Ramos (cell line): Measurements from ENCODE around the gene MRPL14.
"Not testable (repeated sequence)": the region's sequence is repeated elsewhere in the genome, so short reads cannot be mapped to it uniquely, and the experiment has no call there.

Experiments
- in situ Hi-C: fragments of 300-500 bp; cut with MboI; formaldehyde crosslinking; loops from one replicate; pipeline ENCODE4 v1.14.3; 2022; ENCODE audit warnings: low sequenced_read_pairs; ENCODE audit not compliant: unreplicated experiment

The MRPL14 gene

DNA sequence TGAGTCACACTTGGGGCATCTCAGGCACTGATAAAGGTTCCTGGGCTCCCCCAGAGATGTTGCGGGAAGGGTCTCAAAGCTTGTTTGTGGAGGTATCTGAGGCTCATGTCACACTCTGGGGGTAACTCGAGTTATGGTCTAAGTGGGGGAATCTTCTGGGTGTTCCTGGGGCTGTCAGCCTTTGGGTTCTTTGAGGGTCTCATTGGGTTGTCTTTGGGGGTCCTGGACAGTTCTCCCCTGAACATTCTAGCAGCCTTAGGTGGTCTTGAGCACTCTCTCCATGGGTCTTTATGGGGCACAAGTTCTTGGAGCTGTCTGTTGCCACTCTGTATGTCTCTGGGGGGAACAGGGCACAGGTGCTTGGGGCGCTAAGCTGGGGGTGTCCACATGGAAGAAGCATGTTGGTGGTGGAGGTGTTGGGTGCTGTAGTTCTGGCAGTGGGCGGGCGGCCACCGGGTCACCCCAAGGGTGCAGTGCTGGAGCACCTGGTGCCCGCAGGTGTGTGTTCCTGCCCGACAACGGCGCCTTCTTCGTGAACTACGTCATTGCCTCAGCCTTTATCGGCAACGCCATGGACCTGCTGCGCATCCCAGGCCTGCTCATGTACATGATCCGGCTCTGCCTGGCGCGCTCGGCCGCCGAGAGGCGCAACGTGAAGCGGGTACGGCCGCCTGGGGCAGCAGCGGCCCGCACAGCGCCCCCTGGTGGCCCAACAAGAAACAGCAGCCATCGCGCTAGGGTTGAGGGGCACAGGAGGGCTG, 24.3 kb upstream of the MRPL14 start:
- in situ Hi-C loops: loop anchor here (5.0 to 25.0 kb wide), 2 partner anchors 64 to 186 kb away; partner anchors contain the start of gene SPATS1

DNA sequence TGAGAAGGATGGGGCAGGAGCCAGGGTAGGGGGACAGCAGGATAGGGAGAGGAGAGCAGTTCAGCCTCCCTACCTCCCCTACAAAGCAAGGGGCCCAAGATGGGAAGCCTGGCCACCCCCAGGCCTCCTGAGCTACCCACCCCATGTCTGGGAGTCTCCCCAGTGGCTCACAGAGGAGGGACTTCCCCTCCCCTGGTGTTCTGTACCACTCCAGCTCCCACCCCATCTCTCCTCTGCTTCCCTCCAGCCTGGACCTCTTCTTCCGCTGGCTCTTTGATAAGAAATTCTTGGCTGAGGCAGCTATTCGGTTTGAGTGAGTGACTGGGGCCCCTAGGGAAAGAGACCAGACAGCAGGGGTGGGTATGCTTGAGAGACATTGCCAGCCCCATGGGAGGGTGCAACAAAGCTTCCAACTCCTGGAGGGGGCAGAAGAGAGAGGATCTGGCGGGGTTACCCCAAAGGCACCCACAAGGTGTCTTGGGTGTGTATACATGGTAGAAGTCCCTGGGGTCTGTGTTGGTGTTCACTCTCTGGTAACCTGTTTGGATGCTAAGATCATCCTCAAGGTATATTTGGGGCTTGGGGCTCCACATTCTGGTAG, 23.2 kb upstream of the MRPL14 start:
- in situ Hi-C loops: loop anchor here (5.0 to 25.0 kb wide), 2 partner anchors 63 to 187 kb away; partner anchors contain the start of gene SPATS1

DNA sequence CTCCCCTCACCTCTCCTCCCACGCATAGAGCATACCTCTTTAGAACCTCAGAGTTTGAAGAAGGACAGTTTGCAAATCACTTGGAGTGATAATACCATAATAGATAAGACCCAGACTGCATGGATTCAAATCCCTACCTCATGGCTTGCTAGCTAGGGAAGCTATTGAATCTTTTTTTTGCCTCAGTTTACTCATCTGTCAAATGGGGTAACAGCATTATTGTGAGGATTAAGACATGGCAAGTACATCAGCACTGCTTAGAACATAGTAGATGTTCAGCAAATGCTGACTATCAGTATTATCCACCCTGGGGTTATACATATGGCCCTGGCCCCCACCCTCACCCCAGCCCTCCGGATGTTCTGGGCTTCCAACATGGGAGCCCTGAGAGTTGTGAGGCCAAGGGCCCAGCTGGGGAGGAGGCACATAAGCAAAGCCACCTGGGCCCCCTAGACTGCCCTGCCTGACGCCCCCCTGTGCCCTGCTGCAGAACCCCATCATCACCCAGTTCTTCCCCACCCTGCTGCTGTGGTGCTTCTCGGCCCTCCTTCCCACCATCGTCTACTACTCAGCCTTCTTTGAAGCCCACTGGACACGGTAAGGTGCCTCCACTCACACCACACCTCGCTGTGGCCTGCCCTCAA, 22.2 kb upstream of the MRPL14 start:
- in situ Hi-C loops: loop anchor here (5.0 to 25.0 kb wide), 2 partner anchors 62 to 188 kb away; partner anchors contain the start of gene SPATS1

DNA sequence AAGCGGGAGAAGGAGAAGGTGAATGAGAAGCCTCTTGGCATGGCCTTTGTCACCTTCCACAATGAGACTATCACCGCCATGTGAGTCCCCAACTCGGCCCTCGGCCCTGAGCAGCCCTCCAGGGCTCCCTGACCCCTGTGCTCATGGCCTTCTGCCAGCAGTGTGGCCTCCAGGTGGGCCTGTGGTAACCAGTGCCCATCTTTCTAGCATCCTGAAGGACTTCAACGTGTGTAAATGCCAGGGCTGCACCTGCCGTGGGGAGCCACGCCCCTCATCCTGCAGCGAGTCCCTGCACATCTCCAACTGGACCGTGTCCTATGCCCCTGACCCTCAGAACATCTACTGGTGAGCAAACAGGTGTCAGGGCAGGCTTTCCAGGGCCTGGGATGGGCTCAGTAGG, 21.1 kb upstream of the MRPL14 start:
- in situ Hi-C loops: no loop called here

DNA sequence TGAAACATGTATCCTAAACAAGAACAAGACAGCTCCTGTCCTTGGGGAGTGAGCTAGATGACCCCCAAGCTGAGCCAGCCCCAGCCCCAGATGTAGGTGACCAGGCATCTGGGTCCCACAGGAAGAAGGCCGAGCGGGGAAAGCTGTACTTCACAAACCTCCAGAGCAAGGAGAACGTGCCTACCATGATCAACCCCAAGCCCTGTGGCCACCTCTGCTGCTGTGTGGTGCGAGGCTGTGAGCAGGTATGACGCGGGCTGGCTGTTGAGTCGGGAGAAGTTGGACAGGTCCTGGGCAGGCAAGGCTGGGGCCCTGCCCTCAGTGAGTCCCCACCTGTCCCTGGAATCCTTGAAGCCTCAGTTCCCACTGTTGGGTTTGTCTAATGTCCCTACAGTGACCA, 20.0 kb upstream of the MRPL14 start:
- in situ Hi-C loops: no loop called here

DNA sequence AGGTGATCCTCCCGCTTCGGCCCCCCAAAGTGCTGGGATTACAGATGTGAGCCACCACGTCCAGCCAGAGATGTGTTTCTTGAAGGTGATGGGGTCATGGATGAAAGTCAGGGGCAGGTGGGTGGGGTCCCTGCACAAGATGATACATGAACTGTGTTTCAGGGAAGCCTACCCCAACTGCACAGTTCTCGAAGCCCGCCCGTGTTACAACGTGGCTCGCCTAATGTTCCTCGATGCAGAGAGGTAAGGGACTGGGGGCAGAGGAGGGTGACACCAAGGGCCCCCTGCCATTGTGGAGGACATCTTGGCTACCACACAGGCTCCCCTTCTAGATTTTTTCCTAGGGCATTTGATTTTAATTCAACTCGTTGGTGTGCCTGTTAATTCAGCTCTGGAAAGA, 19.4 kb upstream of the MRPL14 start:
- in situ Hi-C loops: no loop called here

DNA sequence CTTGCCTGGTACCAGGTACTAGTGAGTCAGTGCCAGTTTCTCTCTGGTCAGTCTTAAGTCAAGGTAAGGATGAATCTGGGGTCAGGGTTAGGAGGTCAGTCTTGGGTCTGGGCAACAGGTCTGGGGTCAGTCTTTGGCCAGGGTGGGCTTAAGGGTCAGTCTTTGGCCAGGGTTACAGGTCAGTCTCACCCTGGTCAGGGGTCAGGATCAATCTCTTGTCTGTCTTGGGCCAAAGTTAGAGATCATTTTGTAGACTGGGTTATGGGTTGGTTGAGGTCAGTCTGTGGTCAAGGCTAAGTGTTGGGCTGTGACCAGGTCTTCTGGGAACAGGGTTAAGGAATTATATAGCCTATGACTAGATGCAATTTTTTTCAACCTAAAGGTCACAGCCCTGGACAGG, 18.6 kb upstream of the MRPL14 start:
- in situ Hi-C loops: no loop called here

DNA sequence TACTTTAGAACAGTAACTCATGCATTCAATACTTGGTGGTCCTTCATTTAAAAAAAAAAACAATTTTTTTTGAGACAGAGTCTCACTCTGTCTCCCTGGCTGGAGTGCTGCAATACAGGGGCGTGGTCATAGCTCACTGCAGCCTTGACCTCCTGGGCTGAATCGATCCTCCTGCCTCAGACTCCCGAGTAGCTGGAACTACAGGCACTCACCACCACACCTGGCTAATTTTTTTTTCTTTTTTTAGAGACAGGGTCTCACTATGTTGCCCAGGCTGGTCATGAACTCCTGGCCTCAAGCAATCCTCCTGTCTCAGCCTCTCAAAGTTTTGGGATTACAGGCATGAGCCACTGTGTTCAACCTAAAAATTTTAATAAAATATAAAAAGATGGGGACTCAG, 17.3 kb upstream of the MRPL14 start:
- in situ Hi-C loops: not testable (repeated sequence)

DNA sequence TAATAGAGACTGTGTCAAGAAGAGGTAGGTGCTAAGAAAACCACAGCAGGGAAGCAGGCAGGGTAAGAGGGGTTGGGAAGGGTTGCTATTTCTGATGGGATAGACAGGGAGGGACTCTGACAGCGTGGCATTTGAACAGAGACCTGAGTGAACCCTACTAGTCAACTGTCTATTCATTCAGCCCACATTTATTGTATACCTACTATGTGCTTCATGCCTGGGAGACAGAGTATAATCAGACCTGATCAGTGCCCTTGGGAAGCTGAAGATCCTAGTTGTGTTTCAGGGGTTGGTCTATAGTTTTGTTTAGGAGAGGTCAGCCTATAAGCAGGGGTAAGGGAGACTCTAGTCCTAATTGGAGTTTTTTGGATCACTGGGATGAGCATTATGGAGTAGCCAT, 16.5 kb upstream of the MRPL14 start:
- in situ Hi-C loops: no loop called here

DNA sequence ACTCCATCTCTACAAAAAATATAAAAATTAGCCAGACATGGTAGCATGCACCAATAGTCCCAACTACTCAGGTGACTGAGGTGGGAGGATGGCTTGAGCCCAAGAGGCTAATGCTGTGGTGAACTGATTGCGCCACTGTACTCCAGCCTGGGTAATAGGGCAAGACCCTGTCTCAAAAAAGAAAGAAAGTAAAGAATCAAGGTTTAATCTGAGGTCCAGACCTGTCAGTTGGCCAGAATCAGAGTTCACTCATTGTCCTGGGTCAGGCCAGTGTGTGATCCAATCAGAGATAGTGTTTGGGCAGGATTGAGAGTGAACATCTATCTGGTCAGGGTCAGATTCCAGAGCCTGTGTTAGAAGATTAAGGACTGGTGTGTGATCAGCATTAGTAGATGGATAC, 15.6 kb upstream of the MRPL14 start:
- in situ Hi-C loops: no loop called here

DNA sequence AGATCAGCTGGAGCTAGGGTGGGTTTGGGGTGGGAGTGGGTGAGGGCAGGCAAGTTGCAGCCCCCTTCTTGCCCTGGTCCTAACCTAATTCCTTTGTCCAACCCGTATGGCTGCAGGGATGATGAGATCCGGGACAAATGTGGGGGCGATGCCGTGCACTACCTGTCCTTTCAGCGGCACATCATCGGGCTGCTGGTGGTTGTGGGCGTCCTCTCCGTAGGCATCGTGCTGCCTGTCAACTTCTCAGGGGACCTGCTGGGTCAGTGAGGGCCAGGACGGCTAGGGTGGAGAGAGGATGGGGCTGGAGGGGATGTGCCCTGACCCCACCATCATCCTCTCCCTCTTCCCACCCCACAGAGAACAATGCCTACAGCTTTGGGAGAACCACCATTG, 12.1 kb upstream of the MRPL14 start:
- in situ Hi-C loops: no loop called here

DNA sequence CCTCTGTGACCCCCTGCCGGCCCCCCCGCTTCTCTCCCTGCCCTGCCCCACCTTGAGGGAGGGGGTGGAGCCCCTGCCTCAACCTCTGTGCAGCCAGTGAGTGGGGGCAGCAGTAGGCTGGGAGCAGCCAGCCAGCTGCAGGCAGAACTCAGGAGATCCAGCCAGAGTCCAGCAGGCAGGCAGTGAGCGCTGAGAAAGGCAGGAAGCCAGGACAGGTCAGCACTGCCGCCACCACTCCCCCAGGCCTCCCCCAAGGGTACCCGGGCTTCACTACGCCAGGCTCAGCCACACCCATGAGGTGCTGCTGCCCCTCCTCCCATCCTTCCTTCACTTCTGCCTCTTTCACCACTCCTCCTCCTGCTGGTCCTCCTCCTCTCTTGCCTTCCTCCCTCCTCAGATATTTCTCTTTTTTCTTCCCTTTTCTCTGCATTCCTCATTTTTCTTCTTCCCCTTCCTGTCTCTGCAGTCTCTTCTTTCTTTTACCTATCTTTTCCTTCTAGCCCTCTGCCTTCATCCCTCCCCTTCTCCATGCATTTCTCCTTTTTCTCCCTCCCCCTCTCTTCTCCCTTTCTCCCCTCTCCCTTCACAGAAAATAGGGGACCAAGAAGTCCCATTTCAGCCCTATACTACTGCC, 11.6 kb upstream of the MRPL14 start:
- in situ Hi-C loops: no loop called here

DNA sequence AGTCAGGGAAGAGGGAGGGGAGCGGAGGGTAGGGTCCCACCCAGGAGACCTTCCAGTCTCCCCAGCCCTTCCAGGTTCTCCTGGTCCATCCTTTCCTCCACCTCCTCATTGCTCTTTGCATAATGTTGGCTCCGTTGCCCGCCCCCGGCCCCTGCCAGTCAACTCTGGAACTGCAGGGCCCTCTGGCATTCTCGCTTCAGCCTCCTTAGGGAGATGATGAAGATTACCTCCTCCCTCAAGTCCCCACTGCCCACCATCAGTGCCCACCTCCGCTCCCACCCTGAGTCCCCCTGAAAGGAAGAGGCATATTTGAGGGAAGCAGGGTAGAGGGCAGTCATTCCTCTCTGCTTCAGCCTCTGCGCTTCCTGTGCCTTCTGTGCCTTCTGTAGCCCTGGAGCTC, 8.6 kb upstream of the MRPL14 start:
- in situ Hi-C loops: no loop called here

DNA sequence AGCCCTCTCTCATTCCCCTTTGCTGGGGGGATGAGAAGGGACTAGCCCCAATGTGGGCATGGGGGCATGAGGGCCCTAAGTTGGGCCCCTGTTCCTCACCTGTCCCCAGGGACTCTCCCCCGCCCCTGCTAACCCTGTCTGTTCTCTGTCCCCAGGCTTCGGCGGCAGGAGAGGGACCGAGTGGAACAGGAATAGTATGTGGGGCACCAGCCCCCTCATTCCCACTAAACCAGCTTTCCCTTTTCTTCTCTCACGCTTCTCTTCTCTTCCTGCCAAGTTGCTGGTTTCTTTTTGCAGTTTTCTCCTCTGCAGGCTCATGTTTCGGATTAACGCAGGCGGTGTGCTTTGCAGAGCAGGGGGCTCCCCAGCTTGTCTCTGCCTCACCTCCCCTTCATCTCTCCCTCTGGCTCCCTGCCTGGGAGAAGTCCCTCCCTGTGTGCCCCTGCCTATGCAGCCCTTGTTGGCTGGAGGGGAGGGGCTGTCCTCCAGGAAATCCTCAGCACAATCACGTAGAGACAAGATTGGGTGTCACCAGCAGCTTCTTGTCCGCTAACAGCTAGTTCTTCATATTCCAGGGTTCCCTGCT, 8.0 kb upstream of the MRPL14 start:
- in situ Hi-C loops: no loop called here

DNA sequence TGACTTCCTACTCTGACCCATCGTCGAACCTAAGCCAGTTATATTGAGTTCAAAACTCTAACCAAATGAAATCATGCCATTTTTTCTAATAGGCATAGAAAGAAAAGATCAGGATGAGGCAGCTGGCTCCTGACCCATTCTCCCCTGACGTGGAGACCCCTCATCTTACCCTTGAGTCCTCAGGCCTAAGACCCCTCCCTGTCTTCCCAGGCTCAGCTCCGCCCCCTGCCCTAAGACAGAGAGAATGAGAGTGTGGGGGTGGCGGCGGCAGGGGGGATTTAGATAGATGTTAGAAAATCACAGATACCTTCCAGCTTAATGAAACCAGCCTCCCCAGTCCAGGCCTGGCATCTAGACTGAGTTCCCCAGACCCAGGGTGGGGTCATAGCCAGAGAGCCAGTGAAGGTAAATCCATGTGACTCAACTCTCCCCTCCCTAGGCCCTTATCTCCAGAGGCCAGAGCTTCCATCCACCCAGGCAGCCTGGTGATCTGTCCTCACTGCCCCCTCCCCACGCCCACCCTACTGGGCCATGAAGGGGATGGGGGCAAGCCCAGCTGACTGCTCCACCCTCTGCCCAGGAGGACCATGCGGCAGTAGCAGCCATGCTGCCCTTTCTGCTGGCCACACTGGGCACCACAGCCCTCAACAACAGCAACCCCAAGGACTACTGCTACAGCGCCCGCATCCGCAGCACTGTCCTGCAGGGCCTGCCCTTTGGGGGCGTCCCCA, 6.9 kb upstream of the MRPL14 start:
- in situ Hi-C loops: no loop called here

DNA sequence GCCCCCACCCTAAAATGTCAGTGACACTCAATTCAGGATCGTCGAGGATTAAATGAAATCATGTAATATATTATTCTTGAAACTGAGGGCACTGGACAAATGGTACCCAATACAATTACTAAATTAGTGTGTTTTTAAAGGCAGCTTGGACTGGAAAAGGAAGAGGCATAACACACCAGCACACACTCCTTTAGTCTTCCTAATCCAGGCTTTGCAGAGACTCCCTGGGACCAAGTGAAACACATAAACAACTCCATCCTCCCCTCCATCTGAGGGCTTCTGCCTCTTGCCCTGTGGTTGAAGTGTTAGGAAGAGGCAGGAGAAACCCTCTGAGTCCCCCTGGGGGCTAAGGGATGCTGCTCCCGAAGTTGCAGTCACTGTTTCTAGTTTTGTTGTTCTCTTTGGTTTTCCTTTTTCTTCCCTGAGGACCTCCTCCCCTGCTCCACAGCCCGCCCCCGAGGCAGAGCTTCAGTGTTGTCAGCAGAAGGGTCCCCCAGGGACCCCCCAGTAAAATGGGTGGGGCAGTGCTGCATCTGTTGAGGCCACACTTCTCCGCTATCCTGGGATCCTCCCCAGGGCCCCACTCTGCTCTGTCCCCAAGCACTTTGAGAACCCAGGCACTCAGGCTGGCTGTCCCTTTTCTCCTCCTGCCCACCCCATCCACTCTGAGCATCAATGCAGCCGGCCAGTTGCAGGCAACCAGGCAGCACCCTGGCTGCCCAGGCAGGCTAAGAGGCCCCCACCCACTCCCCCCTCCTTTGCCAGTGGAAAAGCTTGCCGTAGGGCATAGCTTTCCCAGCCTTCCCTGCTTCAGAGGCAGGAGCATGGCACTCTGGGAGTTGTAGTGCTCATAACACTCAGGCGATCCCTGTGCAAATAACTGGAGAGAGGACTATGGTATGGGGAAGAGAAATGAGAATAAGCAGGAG, 6.0 kb upstream of the MRPL14 start:
- in situ Hi-C loops: no loop called here

DNA sequence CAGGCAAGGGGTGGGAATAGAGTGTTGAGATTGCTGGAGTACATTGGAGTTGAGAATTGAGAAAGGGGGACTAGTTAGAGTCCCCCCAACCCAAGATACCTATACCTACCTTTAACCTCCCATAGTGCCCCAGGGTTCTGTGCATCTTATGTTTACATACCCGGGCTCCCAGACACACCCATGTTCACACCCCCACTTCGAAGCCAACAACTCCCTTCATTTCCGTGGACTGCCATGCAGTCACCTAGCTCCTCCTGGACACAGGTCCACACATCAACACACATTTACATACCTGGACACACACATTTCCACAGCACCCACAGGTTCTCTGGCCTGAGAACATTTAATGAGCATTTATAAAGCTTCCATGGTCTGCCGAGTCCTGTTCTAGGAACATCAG, 5.2 kb upstream of the MRPL14 start:
- in situ Hi-C loops: no loop called here

DNA sequence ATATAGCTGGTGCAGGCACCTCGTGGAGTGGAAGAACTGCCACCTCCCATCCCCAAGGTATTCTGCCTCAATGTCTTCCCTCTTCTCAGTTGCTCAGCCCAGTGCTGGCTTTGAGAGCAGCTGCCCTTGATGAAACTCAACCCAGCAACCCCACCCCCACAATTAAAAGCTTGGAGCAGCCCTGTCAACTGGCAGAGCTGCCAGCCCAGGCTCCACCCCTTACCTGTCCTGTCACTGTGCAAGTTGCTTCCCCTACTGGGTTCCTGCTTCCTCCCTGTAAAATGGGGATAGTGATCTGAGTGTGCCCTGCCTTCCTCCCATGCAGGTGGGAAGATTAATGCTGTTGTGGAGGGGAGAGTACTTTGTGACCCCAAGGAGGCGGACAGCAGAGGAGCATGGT, 4.6 kb upstream of the MRPL14 start:
- in situ Hi-C loops: no loop called here

DNA sequence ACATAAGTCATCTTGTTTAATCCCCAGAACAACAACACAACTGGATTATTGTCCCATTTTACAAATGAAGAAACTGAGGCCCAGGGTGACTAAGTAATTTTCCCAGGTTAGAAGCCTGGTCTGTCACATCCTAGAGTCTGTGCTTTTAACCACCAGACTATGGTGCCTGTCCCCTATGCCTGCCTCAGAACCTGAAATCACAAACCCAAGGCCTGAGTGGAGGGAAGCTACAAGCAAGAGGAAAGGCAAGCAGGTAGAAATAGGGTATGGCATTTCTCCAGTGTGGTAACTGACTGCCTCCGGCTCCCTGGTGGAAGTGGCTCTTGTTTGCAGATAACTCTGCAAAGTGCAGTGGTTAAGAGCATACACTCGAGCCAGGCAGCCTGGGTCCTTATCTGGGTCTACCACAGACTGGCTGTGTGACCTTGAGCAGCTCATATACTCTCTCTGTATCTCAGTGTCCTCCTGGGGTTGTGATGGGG, 2.6 kb upstream of the MRPL14 start:
- in situ Hi-C loops: no loop called here
